MCF 10A (cell line): ENCODE data around the gene SIRT1. TPM values are rescaled to one million over a fixed set of nuclear protein-coding genes. Genes with fewer than 3 reads are reported as not detected.

Experiments
- BruUV-seq: library from RNA; stranded (reverse); fragments of 400-500 nt; replicated peaks from 2 replicates; lab custom pipeline; 2021; lab: Mats Ljungman, UMichigan
- CTCF ChIA-PET: fragments of 300-600 bp; sonication (Branson Sonifier 250); formaldehyde crosslinking; extraction: SDS; loops from one replicate; lab custom pipeline; 2021; ENCODE audit warnings: antibody characterized with exemption, inconsistent platforms; lab: Yijun Ruan, JAX
- POLR2A ChIA-PET: fragments of 300-600, 350-650 bp; sonication (Branson Sonifier 250); formaldehyde crosslinking; extraction: SDS; loops from one replicate; lab custom pipeline; 2020; ENCODE audit warnings: antibody characterized with exemption, inconsistent platforms; lab: Yijun Ruan, JAX
- DNase-seq: peaks from one replicate; pipeline ENCODE4 v3.0.0-alpha.2; 2018; ENCODE audit not compliant: unreplicated experiment
- H3K27ac Mint-ChIP-seq: one replicate; pipeline ENCODE4 v1.8.0; 2022; ENCODE audit warnings: mild to moderate bottlenecking, low read depth, mixed read lengths; ENCODE audit not compliant: unreplicated experiment
- H3K27me3 Mint-ChIP-seq: one replicate; pipeline ENCODE4 v1.8.0; 2022; ENCODE audit warnings: mixed read lengths; ENCODE audit not compliant: insufficient read depth, unreplicated experiment
- H3K36me3 Mint-ChIP-seq: one replicate; pipeline ENCODE4 v1.8.0; 2022; ENCODE audit warnings: mild to moderate bottlenecking, moderate library complexity, mixed read lengths; ENCODE audit not compliant: insufficient read depth, unreplicated experiment
- H3K4me1 Mint-ChIP-seq: one replicate; pipeline ENCODE4 v1.8.0; 2022; ENCODE audit warnings: mixed read lengths; ENCODE audit not compliant: insufficient read depth, unreplicated experiment
- H3K4me3 Mint-ChIP-seq: one replicate; pipeline ENCODE4 v1.8.0; 2022; ENCODE audit warnings: mild to moderate bottlenecking, moderate library complexity, mixed read lengths; ENCODE audit not compliant: unreplicated experiment
- H3K9me3 Mint-ChIP-seq: one replicate; pipeline ENCODE4 v1.8.0; 2022; ENCODE audit warnings: mixed read lengths; ENCODE audit not compliant: unreplicated experiment
- CTCF ChIP-seq: fragments of 200-600 bp; IDR thresholded peaks from one replicate; pipeline ENCODE4 v1.8.0; 2022; ENCODE audit warnings: antibody characterized with exemption, mild to moderate bottlenecking; ENCODE audit not compliant: unreplicated experiment
- intact Hi-C: fragments of 100-400 bp; cut with micrococcal nuclease; formaldehyde crosslinking; loops from 2 replicates; pipeline ENCODE4 v1.14.1; 2022
- total RNA-seq: library from RNA; stranded (reverse); gene quantifications from 2 replicates; pipeline ENCODE4 v1.2.3, GENCODE V29; 2022

The SIRT1 gene
- total RNA-seq, 1 experiment from 2014 or later: 17.9 TPM

GRCh38 chr10:67936416-67936815 is 52.0 kb downstream of the SIRT1 start:
- no peak for TF ChIP-seq CTCF
- Mint-ChIP-seq H3K9me3 (no peaks in the 10 kb centered on the region), H3K4me3 (no peak overlapping the region), H3K27ac (no peak overlapping the region), H3K36me3 (peaks cover 80% of the 10 kb centered on the region), H3K27me3 (no peaks in the 10 kb centered on the region), H3K4me1 (no peaks in the 10 kb centered on the region)
- ChIA-PET CTCF (interaction anchor here (0.7 kb wide), 1 partner anchor 20 kb away, joined by 3 read pairs; no protein-coding TSS in a partner anchor), POLR2A (no interaction called here)
- intact Hi-C loops: no loop called here
- DNase-seq: no peak
- BruUV-seq: no TSS peak

- H3K9me3 Mint-ChIP-seq: peaks cover 8% of the 10 kb centered on the region
- ChIA-PET POLR2A (interaction anchor here (1.3 kb wide), 1 partner anchor 10 kb away, joined by 5 read pairs; no protein-coding TSS in a partner anchor), CTCF (no interaction called here)
- TF ChIP-seq CTCF: no peak
- DNase-seq: no peak
- BruUV-seq: no TSS peak
- no peaks in the 10 kb centered on the region for H3K4me1 Mint-ChIP-seq
- H3K27me3 Mint-ChIP-seq: no peaks in the 10 kb centered on the region
- no peak overlapping the region for H3K27ac Mint-ChIP-seq
- H3K36me3 Mint-ChIP-seq: peaks cover 69% of the 10 kb centered on the region
- intact Hi-C loops: no loop called here
- no peak overlapping the region for H3K4me3 Mint-ChIP-seq
These were observed 59.5 kb downstream of the SIRT1 start for GRCh38 chr10:67943917-67944316.

GRCh38 chr10:67955614-67956013 is 71.2 kb downstream of the SIRT1 start:
- intact Hi-C loops: no loop called here
- H3K27me3 Mint-ChIP-seq: no peaks in the 10 kb centered on the region
- TF ChIP-seq CTCF: no peak
- H3K4me3 Mint-ChIP-seq: no peak overlapping the region
- H3K4me1 Mint-ChIP-seq: no peaks in the 10 kb centered on the region
- BruUV-seq: no TSS peak
- no peaks in the 10 kb centered on the region for H3K9me3 Mint-ChIP-seq
- CTCF ChIA-PET: interaction anchor here (1.3 kb wide), 1 partner anchor 199 kb away, joined by 5 read pairs; no protein-coding TSS in a partner anchor
- peaks cover 56% of the 10 kb centered on the region for H3K36me3 Mint-ChIP-seq
- POLR2A ChIA-PET: no interaction called here
- H3K27ac Mint-ChIP-seq: no peak overlapping the region
- DNase-seq: no peak

GRCh38 chr10:67959839-67960476 is 75.5 kb downstream of the SIRT1 start:
- BruUV-seq: no TSS peak
- CTCF ChIA-PET: interaction anchor here (0.6 to 1.2 kb wide), 3 partner anchors 10 to 481 kb away, joined by 3 to 4 read pairs (median 3); no protein-coding TSS in a partner anchor

More at GRCh38 chr10:67959839-67960476, 75.5 kb downstream of the SIRT1 start:
- peaks cover 51% of the 10 kb centered on the region for H3K36me3 Mint-ChIP-seq
- no peak overlapping the region for H3K27ac Mint-ChIP-seq
- POLR2A ChIA-PET: interaction anchor here (0.8 to 1.3 kb wide), 4 partner anchors 9 to 36 kb away, joined by 3 to 6 read pairs (median 3); no protein-coding TSS in a partner anchor
- H3K4me3 Mint-ChIP-seq: no peak overlapping the region
- TF ChIP-seq CTCF: no peak
- H3K9me3 Mint-ChIP-seq: no peaks in the 10 kb centered on the region
- intact Hi-C loops: no loop called here
- DNase-seq: no peak
- H3K27me3 Mint-ChIP-seq: no peaks in the 10 kb centered on the region
- no peaks in the 10 kb centered on the region for H3K4me1 Mint-ChIP-seq
